Measurements from ENCODE around the gene IGF1R. TPM values are rescaled to one million over a fixed set of nuclear protein-coding genes. Genes with fewer than 3 reads are reported as not detected.

Gene IGF1R
- total RNA-seq, 4 donors from 2014 or later: 49.4 to 239 (median 109) TPM

DNA sequence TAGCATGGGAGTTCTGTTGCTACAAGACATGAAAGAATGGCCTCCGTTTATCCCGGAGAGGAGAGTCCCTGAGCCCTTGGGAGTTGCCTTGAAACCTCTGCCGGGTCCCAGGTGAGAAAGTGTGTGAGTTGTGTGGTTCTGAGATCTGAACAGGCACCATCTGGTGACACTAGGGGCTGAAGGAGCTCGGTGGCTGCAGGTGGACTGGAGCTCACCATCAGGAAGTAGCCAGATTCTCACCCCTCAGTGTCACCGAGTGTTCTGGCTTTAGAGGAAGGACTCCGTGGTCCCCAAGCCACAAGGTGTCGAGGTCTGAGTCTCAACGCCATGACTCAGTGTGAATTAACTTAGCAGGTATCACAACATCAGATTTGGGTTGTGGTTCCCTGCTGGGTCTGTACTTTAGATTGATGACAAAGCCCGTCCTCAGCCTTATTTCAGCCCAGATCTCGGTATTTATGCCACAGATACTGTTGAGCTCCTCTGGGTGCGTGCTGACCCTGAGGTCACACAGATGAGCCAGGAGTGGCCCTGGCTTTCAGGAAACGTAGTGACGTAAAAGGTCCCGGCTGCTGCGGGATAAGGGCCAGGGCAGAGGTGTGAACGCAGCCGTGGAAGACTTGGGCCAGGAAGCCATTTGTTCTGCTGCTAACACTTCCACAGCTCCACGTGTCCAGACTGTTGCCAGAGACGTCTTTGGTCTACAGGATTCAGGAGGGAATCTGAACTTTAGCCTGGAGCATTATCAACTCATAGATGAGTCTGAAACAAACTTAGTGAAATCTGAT, 304.9 kb downstream of the IGF1R start:
- DNase-seq: no peak
- in situ Hi-C loops (cut with MboI; ENCODE audit: low pct_ligation_motif_present in 1 of 4, low pct_unique_long_range_greater_than_20kb in 1 of 4, low sequenced_read_pairs in 3 of 4) (no loop called here), intact Hi-C loops (cut with DNase I; ENCODE audit: low total_unique reads) (no loop called here)
- H3K27me3 ChIP-seq: no peaks in the 10 kb centered on the region
- H3K4me3 ChIP-seq: no peak overlapping the region
- 82% methylated on average over 18 of the region's 19 CpGs; no CpG with 5 or more reads in 1 of the 2 donors for WGBS, 2 donors (ENCODE audit: low coverage in 1 of 2)
- no peaks in the 10 kb centered on the region for H3K9me3 ChIP-seq
- peak overlapping the region; percentile 71 to 86 (median 77) for H3K27ac ChIP-seq
- TF ChIP-seq EP300 (IDR thresholded peaks at IDR 0.05; ENCODE audit: low read depth) (no peak), POLR2AphosphoS5 (IDR thresholded peaks at IDR 0.05) (no peak), CTCF (IDR thresholded peaks at IDR 0.05) (no peak), POLR2A (IDR thresholded peaks at IDR 0.05) (no peak)
- peaks cover 0 to 26% (median 2%) of the 10 kb centered on the region in 4 donors for H3K36me3 ChIP-seq
- H3K4me1 ChIP-seq: peaks cover 0 to 38% (median 13%) of the 10 kb centered on the region in 4 donors

DNA sequence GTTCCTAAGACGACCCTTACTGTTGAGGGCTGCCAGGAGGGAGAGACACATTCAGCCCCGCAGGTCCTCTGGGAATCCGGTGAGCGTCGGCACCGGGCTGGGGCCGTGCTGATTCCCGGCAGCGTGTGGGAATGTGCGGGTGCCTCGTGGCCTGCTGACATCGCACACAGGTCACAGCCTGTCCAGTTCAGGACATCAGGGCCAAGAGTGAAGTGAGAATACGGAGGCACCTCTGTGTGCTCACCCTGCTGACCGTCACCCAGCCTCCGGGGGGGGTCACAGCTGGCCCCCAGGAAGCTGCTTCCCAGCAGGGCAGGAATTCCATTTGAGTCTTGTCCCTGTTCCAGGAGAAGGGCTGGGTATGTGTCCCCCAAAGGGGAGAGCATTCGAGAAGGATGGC, 305.6 kb downstream of the IGF1R start:
- in situ Hi-C loops (cut with MboI; ENCODE audit: low pct_ligation_motif_present in 1 of 4, low pct_unique_long_range_greater_than_20kb in 1 of 4, low sequenced_read_pairs in 3 of 4) (no loop called here), intact Hi-C loops (cut with DNase I; ENCODE audit: low total_unique reads) (no loop called here)
- no peak for TF ChIP-seq POLR2AphosphoS5 (IDR thresholded peaks at IDR 0.05)
- peak; percentile 64 for TF ChIP-seq EP300 (IDR thresholded peaks at IDR 0.05; ENCODE audit: low read depth)
- Histone ChIP-seq H3K4me3 (no peak overlapping the region), H3K27me3 (no peaks in the 10 kb centered on the region), H3K36me3 (peaks cover 0 to 18% (median 2%) of the 10 kb centered on the region in 4 donors), H3K9me3 (no peaks in the 10 kb centered on the region), H3K27ac (peak overlapping the region; percentile 71 to 86 (median 77)), H3K4me1 (peaks cover 0 to 38% (median 13%) of the 10 kb centered on the region in 4 donors)
- no peak for DNase-seq
- 74% methylated on average over 14 of the region's 16 CpGs; no CpG with 5 or more reads in 1 of the 2 donors for WGBS, 2 donors (ENCODE audit: low coverage in 1 of 2)

DNA sequence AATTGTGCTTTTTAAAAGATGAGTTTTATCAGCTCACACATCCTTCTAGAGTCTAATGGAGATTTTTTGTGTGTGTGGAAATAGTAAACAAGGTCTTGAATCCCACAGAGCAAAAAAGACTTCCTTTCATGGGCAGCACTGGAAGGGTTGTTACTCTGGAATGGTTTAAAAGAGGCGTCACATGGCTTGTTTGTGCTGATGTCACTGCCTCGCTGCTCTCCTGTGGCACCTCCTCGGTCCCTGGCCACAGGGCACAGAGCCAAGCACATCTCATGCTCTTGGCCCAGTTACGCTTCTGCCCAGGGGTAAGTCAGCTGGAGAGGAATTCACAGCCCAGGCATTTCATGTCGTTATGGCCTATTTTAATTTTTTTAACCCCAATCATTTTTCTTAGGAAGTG, 306.1 kb downstream of the IGF1R start:
- Histone ChIP-seq H3K4me3 (no peak overlapping the region), H3K27ac (peak overlapping the region; percentile 71 to 86 (median 77)), H3K36me3 (peaks cover 0 to 16% (median 2%) of the 10 kb centered on the region in 4 donors), H3K4me1 (peaks cover 0 to 38% (median 13%) of the 10 kb centered on the region in 4 donors), H3K27me3 (no peaks in the 10 kb centered on the region), H3K9me3 (no peaks in the 10 kb centered on the region)
- intact Hi-C loops (cut with DNase I; ENCODE audit: low total_unique reads): no loop called here
- 33 to 48% methylated on average over 1 to 5 of the region's 5 CpGs for WGBS, 2 donors (ENCODE audit: low coverage in 1 of 2)
- DNase-seq: peak; percentile 60
- no peak for TF ChIP-seq EP300 (IDR thresholded peaks at IDR 0.05; ENCODE audit: low read depth)
- TF ChIP-seq POLR2A (IDR thresholded peaks at IDR 0.05): no peak
- peak; percentile 34 to 56 (median 38) for TF ChIP-seq POLR2AphosphoS5 (IDR thresholded peaks at IDR 0.05)
- no peak for TF ChIP-seq CTCF (IDR thresholded peaks at IDR 0.05)
- in situ Hi-C loops (cut with MboI; ENCODE audit: low pct_ligation_motif_present in 1 of 4, low pct_unique_long_range_greater_than_20kb in 1 of 4, low sequenced_read_pairs in 3 of 4): no loop called here

DNA sequence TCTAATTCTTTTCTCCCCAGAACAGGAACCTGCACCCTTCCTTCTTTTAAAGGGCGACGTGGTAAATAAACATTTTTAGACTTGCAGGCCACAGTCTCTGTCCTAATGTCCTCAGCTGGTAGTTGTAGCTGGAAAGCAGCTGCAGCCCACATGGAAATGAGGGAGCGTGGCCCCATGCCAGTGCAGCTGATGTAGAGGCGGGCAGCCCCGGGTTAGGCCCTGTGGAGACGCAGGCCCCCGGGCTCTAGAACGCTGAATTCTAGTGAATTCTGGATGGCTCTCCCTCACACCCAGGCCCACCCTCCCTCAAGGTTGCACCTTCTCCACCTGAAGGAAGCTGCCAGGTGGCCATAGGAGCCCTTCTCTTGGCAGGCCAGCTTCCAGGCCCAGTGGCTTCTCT, 307.0 kb downstream of the IGF1R start:
- Histone ChIP-seq H3K4me1 (peaks cover 0 to 38% (median 13%) of the 10 kb centered on the region in 4 donors), H3K27me3 (no peaks in the 10 kb centered on the region), H3K36me3 (peaks cover 0 to 10% (median 3%) of the 10 kb centered on the region in 4 donors), H3K27ac (peak overlapping the region; percentile 71 to 86 (median 77)), H3K9me3 (no peaks in the 10 kb centered on the region), H3K4me3 (no peak overlapping the region)
- intact Hi-C loops (cut with DNase I; ENCODE audit: low total_unique reads): no loop called here
- WGBS, 2 donors (ENCODE audit: low coverage in 1 of 2): 83% methylated on average over 8 of the region's 8 CpGs; no CpG with 5 or more reads in 1 of the 2 donors
- in situ Hi-C loops (cut with MboI; ENCODE audit: low pct_ligation_motif_present in 1 of 4, low pct_unique_long_range_greater_than_20kb in 1 of 4, low sequenced_read_pairs in 3 of 4): no loop called here
- DNase-seq: no peak
- TF ChIP-seq CTCF (IDR thresholded peaks at IDR 0.05): no peak
- no peak for TF ChIP-seq POLR2A (IDR thresholded peaks at IDR 0.05)
- no peak for TF ChIP-seq EP300 (IDR thresholded peaks at IDR 0.05; ENCODE audit: low read depth)
- no peak for TF ChIP-seq POLR2AphosphoS5 (IDR thresholded peaks at IDR 0.05)

Measured in transverse colon (tissue), 4 donors.